ENCODE data around the gene H2AZ2.
"Not testable (repeated sequence)": the region's sequence is repeated elsewhere in the genome, so short reads cannot be mapped to it uniquely, and the experiment has no call there.

The H2AZ2 gene

GRCh38 chr7:44819292-44819691 is 28.6 kb downstream of the H2AZ2 start:
- no peak for DNase-seq (ENCODE audit: low read depth in 2 of 2, low spot score in 1 of 2)

GRCh38 chr7:44814919-44815318 is 33.0 kb downstream of the H2AZ2 start:
- no peak for DNase-seq (ENCODE audit: low read depth in 2 of 2, low spot score in 1 of 2)

GRCh38 chr7:44811571-44811970 is 36.3 kb downstream of the H2AZ2 start:
- no peak for DNase-seq (ENCODE audit: low read depth in 2 of 2, low spot score in 1 of 2)

- DNase-seq (ENCODE audit: low read depth in 2 of 2, low spot score in 1 of 2): no peak
These were observed 36.8 kb downstream of the H2AZ2 start for GRCh38 chr7:44811093-44811492.

GRCh38 chr7:44808914-44809393 is 38.9 kb downstream of the H2AZ2 start:
- DNase-seq (ENCODE audit: low read depth in 2 of 2, low spot score in 1 of 2): no peak

- no peak for DNase-seq (ENCODE audit: low read depth in 2 of 2, low spot score in 1 of 2)
These were observed 41.9 kb downstream of the H2AZ2 start for GRCh38 chr7:44805950-44806349.

- not testable (repeated sequence) for DNase-seq (ENCODE audit: low read depth in 2 of 2, low spot score in 1 of 2)
These were observed 43.9 kb downstream of the H2AZ2 start for GRCh38 chr7:44803828-44804519.

- DNase-seq (ENCODE audit: low read depth in 2 of 2, low spot score in 1 of 2): no peak
These were observed 45.4 kb downstream of the H2AZ2 start for GRCh38 chr7:44802418-44803025.

GRCh38 chr7:44801890-44802289 is 46.0 kb downstream of the H2AZ2 start:
- DNase-seq (ENCODE audit: low read depth in 2 of 2, low spot score in 1 of 2): no peak

GRCh38 chr7:44799939-44800338 is 47.9 kb downstream of the H2AZ2 start:
- no peak for DNase-seq (ENCODE audit: low read depth in 2 of 2, low spot score in 1 of 2)

- DNase-seq (ENCODE audit: low read depth in 2 of 2, low spot score in 1 of 2): no peak
These were observed 49.1 kb downstream of the H2AZ2 start for GRCh38 chr7:44798649-44799305.

GRCh38 chr7:44797329-44798258 is 50.3 kb downstream of the H2AZ2 start:
- DNase-seq (ENCODE audit: low read depth in 2 of 2, low spot score in 1 of 2): peak; percentile 49 to 65

GRCh38 chr7:44796504-44797328 is 51.2 kb downstream of the H2AZ2 start, which contains the start of gene PPIA:
Gene PPIA (plus strand): TSS chr7:44796681. CDS start chr7:44796725, 44 bp downstream.
- peak; percentile 96 to 98 for DNase-seq (ENCODE audit: low read depth in 2 of 2, low spot score in 1 of 2)

GRCh38 chr7:44796034-44796503 is 51.8 kb downstream of the H2AZ2 start:
- no peak for DNase-seq (ENCODE audit: low read depth in 2 of 2, low spot score in 1 of 2)

GRCh38 chr7:44794331-44794730 is 53.6 kb downstream of the H2AZ2 start:
- DNase-seq (ENCODE audit: low read depth in 2 of 2, low spot score in 1 of 2): no peak

- no peak for DNase-seq (ENCODE audit: low read depth in 2 of 2, low spot score in 1 of 2)
These were observed 54.0 kb downstream of the H2AZ2 start for GRCh38 chr7:44793919-44794318.

- no peak for DNase-seq (ENCODE audit: low read depth in 2 of 2, low spot score in 1 of 2)
These were observed 56.3 kb downstream of the H2AZ2 start for GRCh38 chr7:44791278-44792219.

- no peak for DNase-seq (ENCODE audit: low read depth in 2 of 2, low spot score in 1 of 2)
These were observed 57.9 kb downstream of the H2AZ2 start for GRCh38 chr7:44789990-44790389.

GRCh38 chr7:44787762-44788161 is 60.1 kb downstream of the H2AZ2 start:
- DNase-seq (ENCODE audit: low read depth in 2 of 2, low spot score in 1 of 2): no peak

Measured in stimulated activated CD8-positive, alpha-beta memory T cell treated with anti-CD3 and anti-CD28 coated beads, Interleukin-4, amount 100 ng/mL, for 1 hour (primary cell).